ENCODE data around the gene EDEM2.

DNA sequence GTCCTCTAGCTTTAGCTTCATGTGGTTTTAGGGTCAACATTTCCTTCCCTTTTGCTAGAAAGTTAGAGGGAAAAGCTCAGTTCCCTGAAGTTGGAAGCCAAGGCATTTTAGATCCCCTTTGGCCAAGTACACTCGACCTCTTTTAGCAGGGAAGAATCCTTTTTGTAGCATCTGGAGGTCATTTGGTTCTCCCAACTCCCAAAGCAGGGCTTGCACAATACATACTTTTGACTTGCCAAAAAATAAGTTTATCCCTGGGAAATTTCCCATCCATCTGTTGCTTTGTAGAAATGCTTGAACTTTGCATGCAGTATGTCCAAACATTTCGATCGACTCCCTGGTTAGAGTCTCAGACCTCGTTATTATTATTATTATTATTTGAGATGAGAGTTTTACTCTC, 4.6 kb upstream of the EDEM2 start:
- TF ChIP-seq, protein P1, sequence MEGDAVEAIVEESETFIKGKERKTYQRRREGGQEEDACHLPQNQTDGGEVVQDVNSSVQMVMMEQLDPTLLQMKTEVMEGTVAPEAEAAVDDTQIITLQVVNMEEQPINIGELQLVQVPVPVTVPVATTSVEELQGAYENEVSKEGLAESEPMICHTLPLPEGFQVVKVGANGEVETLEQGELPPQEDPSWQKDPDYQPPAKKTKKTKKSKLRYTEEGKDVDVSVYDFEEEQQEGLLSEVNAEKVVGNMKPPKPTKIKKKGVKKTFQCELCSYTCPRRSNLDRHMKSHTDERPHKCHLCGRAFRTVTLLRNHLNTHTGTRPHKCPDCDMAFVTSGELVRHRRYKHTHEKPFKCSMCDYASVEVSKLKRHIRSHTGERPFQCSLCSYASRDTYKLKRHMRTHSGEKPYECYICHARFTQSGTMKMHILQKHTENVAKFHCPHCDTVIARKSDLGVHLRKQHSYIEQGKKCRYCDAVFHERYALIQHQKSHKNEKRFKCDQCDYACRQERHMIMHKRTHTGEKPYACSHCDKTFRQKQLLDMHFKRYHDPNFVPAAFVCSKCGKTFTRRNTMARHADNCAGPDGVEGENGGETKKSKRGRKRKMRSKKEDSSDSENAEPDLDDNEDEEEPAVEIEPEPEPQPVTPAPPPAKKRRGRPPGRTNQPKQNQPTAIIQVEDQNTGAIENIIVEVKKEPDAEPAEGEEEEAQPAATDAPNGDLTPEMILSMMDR (IDR thresholded peaks at IDR 0.05): no peak
- no peak for TF ChIP-seq POLR2A (IDR thresholded peaks at IDR 0.05)
